Psoas muscle (tissue), 8 donors: ENCODE data around the gene PIM3. TPM values are rescaled to one million over a fixed set of nuclear protein-coding genes. Genes with fewer than 3 reads are reported as not detected.

ENCODE experiments used
- ATAC-seq, 4 donors: fragments of 200-7000 bp; cut with Tn5 transposase; one replicate each; pipeline ENCODE4 v1.9.1; 2020; ENCODE audit warnings: moderate library complexity in 3 of 4, mild to moderate bottlenecking in 2 of 4
- DNase-seq, 2 donors: peaks; one replicate each; pipeline ENCODE4 v3.0.0-alpha.2; 2020
- H3K27ac ChIP-seq: fragments of 200-600 bp; one replicate; pipeline ENCODE4 v1.8.0; 2022
- H3K27me3 ChIP-seq, 3 donors: fragments of 200-600 bp in 1 of 3; one replicate each; pipeline versions ENCODE4 v1.6.1 to v1.8.0; 2013 to 2022; ENCODE audit warnings: low read length in 2 of 3, mild to moderate bottlenecking in 2 of 3, moderate library complexity in 1 of 3; ENCODE audit not compliant: insufficient read depth in 3 of 3
- H3K36me3 ChIP-seq, 2 donors: fragments of 200-600 bp in 1 of 2; one replicate each; pipeline versions ENCODE4 v1.6.1 to v1.8.0; 2013 to 2022; ENCODE audit warnings: low read depth in 1 of 2, mild to moderate bottlenecking in 1 of 2, moderate library complexity in 1 of 2; ENCODE audit not compliant: insufficient read depth in 1 of 2
- H3K4me1 ChIP-seq: fragments of 200-600 bp; one replicate; pipeline ENCODE4 v1.8.0; 2022
- H3K4me3 ChIP-seq: fragments of 200-600 bp; one replicate; pipeline ENCODE4 v1.8.0; 2022; ENCODE audit warnings: mild to moderate bottlenecking
- H3K9me3 ChIP-seq: fragments of 200-600 bp; one replicate; pipeline ENCODE4 v1.8.0; 2022
- WGBS, 3 donors: extraction: QIAGEN DNeasy Blood & Tissue Kit; methylation state at CpG; one replicate each; pipeline versions ENCODE4 v1.1.6 to v1.1.7; 2013; 5-methylcytosine and 5-hydroxymethylcytosine counted together
- intact Hi-C, 2 donors: fragments of 100-400 bp; cut with DNase I; formaldehyde crosslinking; loops; one replicate each; pipeline versions ENCODE4 v1.11.0 to v1.14.2; 2022
- polyA plus RNA-seq, 3 donors: library from polyadenylated mRNA; stranded (reverse); fragments of 200-250 nt; gene quantifications; one replicate each; pipeline ENCODE4 v1.2.3, GENCODE V29; 2013
- total RNA-seq, 4 donors: library from RNA; stranded (reverse); fragmentation: NEBNext Ultra II Directional in 2 of 4; extraction: Animal tissue kit (Norgen Biotek cat#: 25700) in 2 of 4; gene quantifications; one replicate each; pipeline versions ENCODE4 v1.2.1 to v1.2.4, GENCODE V29; 2021 to 2023
- TF ChIP-seq, protein P1 (sequence below): fragments of 200-600 bp; IDR thresholded peaks from one replicate; pipeline ENCODE4 v1.8.0; 2022; ENCODE audit warnings: antibody characterized with exemption
- donor health status: healthy with polysubstance abuse.
- donor health status: DM: no; HTN: no; CAD: no; lungs with moderate emphysema.
- donor health status: Bipolar disorder and iron deficiency.
- donor health status: healthy.
- donor health status: DM: yes; HTN: yes; CAD: no.
- donor health status: DM: no; HTN: no; CAD: no.
- donor health status: DM: no; HTN: no; CAD: no.
- donor health status: DM: yes; HTN: yes; CAD: no.

Gene PIM3
- total and polyA plus RNA-seq, 7 donors: 40.5 to 128 (median 79.0) TPM

DNA sequence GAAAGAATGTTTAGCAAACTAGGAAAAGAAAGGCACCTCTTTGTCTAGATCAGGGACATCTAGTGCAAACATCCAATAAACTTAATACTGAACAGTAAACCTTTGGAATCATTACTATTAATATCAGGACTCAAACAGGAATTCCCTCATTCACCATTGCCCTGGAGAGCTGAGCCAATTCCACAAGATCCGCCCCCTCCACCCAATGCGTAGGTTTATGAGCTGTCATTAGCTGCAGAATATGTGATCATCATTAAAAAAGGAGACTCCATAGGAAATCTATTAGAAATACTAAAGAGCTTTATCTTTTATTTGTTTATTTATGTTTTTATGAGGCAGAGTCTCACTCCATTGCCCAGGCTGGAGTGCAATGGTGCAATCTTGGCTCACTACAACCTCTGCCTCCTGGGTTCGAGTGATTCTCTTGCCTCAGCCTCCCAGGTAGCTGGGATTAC, 46.5 kb downstream of the PIM3 start:
- Histone ChIP-seq H3K4me1 (no peaks in the 10 kb centered on the region), H3K27ac (no peak overlapping the region), H3K36me3 (no peaks in the 10 kb centered on the region), H3K4me3 (no peak overlapping the region), H3K27me3 (peaks cover 0 to 27% (median 17%) of the 10 kb centered on the region in 3 donors), H3K9me3 (no peaks in the 10 kb centered on the region)
- no peak for ATAC-seq
- TF ChIP-seq, protein P1, sequence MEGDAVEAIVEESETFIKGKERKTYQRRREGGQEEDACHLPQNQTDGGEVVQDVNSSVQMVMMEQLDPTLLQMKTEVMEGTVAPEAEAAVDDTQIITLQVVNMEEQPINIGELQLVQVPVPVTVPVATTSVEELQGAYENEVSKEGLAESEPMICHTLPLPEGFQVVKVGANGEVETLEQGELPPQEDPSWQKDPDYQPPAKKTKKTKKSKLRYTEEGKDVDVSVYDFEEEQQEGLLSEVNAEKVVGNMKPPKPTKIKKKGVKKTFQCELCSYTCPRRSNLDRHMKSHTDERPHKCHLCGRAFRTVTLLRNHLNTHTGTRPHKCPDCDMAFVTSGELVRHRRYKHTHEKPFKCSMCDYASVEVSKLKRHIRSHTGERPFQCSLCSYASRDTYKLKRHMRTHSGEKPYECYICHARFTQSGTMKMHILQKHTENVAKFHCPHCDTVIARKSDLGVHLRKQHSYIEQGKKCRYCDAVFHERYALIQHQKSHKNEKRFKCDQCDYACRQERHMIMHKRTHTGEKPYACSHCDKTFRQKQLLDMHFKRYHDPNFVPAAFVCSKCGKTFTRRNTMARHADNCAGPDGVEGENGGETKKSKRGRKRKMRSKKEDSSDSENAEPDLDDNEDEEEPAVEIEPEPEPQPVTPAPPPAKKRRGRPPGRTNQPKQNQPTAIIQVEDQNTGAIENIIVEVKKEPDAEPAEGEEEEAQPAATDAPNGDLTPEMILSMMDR: no peak
- DNase-seq: no peak
- intact Hi-C loops: no loop called here
- WGBS, 3 donors: 87 to 96% (median 88%) methylated on average over 3 of the region's 3 CpGs

DNA sequence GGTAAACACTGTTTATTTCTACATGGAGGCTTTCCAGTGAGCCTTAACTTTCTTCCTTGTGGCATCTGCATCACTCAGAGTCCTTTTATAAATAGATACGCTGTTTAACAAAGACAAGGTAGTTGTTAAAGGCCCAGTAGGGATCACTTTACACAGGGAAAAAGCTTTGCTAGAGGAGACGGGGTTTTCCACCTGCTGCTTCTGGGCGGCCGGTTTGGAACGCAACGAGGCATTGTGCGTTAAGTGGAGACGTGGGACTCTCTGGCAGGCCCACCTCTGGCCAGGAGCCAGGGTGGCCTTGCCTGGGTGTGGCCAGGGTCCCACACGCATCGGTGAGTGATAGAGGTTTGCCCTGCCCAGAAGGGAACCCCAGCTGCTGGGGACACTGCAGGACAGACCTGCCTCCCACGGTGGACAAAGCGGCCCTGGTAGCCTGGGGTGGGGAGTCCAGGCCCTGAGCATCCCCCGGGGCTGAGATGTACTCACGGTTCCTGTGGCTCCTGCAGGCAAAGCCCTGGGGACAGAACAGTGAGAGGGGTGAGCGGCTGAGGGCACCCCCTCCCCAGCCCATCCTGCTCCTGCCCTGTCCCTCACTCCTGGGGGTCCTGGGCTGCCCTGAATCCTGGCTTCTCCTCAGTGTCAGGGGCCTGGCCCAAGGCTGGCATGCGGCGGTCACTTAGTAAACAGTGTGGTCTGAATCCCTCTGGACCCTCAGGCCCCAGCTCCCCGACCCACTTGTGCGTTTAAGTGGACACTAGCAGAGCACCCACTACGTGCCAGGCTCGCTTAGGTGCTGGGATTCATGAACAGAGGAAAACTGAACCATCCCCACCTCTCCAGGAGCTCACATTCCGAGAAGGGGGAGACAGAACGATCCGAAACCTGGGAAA, 47.8 kb downstream of the PIM3 start:
- ATAC-seq (no peak), DNase-seq (no peak)
- Histone ChIP-seq H3K4me1 (no peaks in the 10 kb centered on the region), H3K4me3 (no peak overlapping the region), H3K36me3 (no peaks in the 10 kb centered on the region), H3K27me3 (peaks cover 0 to 38% (median 24%) of the 10 kb centered on the region in 3 donors), H3K9me3 (no peaks in the 10 kb centered on the region), H3K27ac (no peak overlapping the region)
- WGBS, 3 donors: 64 to 67% (median 65%) methylated on average over 23 to 24 of the region's 24 CpGs
- TF ChIP-seq, protein P1: no peak
- intact Hi-C loops: no loop called here

DNA sequence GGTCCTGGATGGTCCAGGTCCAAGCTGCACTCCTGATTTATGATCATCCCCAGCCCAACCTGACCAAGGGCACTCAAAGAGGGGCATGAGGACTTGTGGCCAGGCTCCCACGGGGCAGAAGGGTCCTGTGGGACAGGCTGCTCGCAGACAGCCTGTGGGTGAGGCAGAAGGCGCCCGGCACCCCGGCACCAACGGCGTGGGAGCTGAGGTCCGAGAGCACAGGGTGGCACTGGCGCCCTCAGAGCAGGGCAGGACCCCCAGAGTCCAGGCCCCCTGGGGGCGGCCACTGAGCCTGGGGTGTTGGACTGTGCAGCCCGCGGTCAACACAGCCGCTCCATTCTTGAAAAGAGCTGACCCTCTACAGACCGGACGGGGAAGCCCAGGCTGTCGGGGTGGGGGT, 48.7 kb downstream of the PIM3 start:
- no peak for DNase-seq
- intact Hi-C loops: no loop called here
- H3K9me3 ChIP-seq: no peaks in the 10 kb centered on the region
- no peak overlapping the region for H3K27ac ChIP-seq
- 88 to 90% (median 88%) methylated on average over 16 of the region's 16 CpGs for WGBS, 3 donors
- H3K36me3 ChIP-seq: no peaks in the 10 kb centered on the region
- no peak overlapping the region for H3K4me3 ChIP-seq
- H3K27me3 ChIP-seq: peaks cover 0 to 46% (median 30%) of the 10 kb centered on the region in 3 donors
- ATAC-seq: no peak
- TF ChIP-seq, protein P1: no peak
- H3K4me1 ChIP-seq: no peaks in the 10 kb centered on the region

DNA sequence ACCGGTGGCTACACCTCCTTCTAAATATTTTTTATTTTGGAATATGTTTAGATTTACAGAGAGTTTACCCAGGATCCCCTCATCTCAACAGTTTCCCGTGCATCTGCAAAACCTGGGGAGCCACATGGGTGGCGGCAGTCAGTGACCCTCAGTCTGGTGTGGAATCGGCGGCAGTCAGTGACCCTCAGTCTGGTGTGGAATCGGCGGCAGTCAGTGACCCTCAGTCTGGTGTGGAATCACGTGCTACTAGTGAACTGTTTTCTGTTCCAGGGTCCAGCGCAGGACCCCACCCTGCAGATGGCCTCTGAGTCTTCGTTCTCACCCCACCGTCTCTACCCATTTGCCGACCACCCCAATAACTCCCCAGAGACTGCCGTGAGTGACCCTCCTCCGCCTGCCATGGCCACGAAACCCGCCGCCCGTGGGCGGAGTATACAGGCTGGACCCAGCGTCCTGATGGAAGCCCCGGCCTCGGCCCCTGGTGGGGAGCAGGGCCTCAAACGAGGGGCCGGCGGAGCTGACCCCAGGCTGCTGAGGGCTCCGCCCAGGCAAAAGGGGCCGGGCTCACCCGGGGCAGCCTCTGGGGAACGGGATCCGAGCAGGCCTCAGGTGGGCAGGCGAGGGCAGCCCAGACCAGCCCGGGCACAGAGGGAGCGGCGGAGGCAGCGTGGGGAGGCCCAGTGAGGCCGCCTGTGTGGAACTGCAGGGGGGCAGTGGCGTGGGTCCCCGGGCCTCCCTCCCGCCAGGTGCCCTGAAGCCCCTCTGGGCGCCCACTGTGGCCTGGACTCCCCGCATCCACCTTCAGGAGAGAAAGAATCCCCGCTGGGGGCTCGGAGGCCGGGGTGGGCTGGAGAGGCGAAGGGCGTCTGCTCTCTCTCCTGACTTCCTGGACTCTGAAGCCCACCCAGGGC, 49.4 kb downstream of the PIM3 start:
- intact Hi-C loops: no loop called here
- peaks cover 0 to 54% (median 36%) of the 10 kb centered on the region in 3 donors for H3K27me3 ChIP-seq
- no peak for ATAC-seq
- TF ChIP-seq, protein P1: no peak
- no peaks in the 10 kb centered on the region for H3K4me1 ChIP-seq
- no peak overlapping the region for H3K4me3 ChIP-seq
- WGBS, 3 donors: 59 to 70% (median 68%) methylated on average over 30 to 46 of the region's 46 CpGs
- H3K9me3 ChIP-seq: no peaks in the 10 kb centered on the region
- DNase-seq: no peak
- H3K27ac ChIP-seq: no peak overlapping the region
- H3K36me3 ChIP-seq: no peaks in the 10 kb centered on the region
